MCF 10A (cell line): ENCODE measurements around the gene OSBP2. TPM values are rescaled to one million over a fixed set of nuclear protein-coding genes. Genes with fewer than 3 reads are reported as not detected.

Experiments used
- BruUV-seq: library from RNA; stranded (reverse); fragments of 400-500 nt; replicated peaks from 2 replicates; lab custom pipeline; 2021; lab: Mats Ljungman, UMichigan
- CTCF ChIA-PET: fragments of 300-600 bp; sonication (Branson Sonifier 250); formaldehyde crosslinking; extraction: SDS; loops from one replicate; lab custom pipeline; 2021; ENCODE audit warnings: antibody characterized with exemption, inconsistent platforms; lab: Yijun Ruan, JAX
- POLR2A ChIA-PET: fragments of 300-600, 350-650 bp; sonication (Branson Sonifier 250); formaldehyde crosslinking; extraction: SDS; loops from one replicate; lab custom pipeline; 2020; ENCODE audit warnings: antibody characterized with exemption, inconsistent platforms; lab: Yijun Ruan, JAX
- DNase-seq: peaks from one replicate; pipeline ENCODE4 v3.0.0-alpha.2; 2018; ENCODE audit not compliant: unreplicated experiment
- H3K27ac Mint-ChIP-seq: one replicate; pipeline ENCODE4 v1.8.0; 2022; ENCODE audit warnings: mild to moderate bottlenecking, low read depth, mixed read lengths; ENCODE audit not compliant: unreplicated experiment
- H3K27me3 Mint-ChIP-seq: one replicate; pipeline ENCODE4 v1.8.0; 2022; ENCODE audit warnings: mixed read lengths; ENCODE audit not compliant: insufficient read depth, unreplicated experiment
- H3K36me3 Mint-ChIP-seq: one replicate; pipeline ENCODE4 v1.8.0; 2022; ENCODE audit warnings: mild to moderate bottlenecking, moderate library complexity, mixed read lengths; ENCODE audit not compliant: insufficient read depth, unreplicated experiment
- H3K4me1 Mint-ChIP-seq: one replicate; pipeline ENCODE4 v1.8.0; 2022; ENCODE audit warnings: mixed read lengths; ENCODE audit not compliant: insufficient read depth, unreplicated experiment
- H3K4me3 Mint-ChIP-seq: one replicate; pipeline ENCODE4 v1.8.0; 2022; ENCODE audit warnings: mild to moderate bottlenecking, moderate library complexity, mixed read lengths; ENCODE audit not compliant: unreplicated experiment
- H3K9me3 Mint-ChIP-seq: one replicate; pipeline ENCODE4 v1.8.0; 2022; ENCODE audit warnings: mixed read lengths; ENCODE audit not compliant: unreplicated experiment
- intact Hi-C: fragments of 100-400 bp; cut with micrococcal nuclease; formaldehyde crosslinking; loops from 2 replicates; pipeline ENCODE4 v1.14.1; 2022
- total RNA-seq: library from RNA; stranded (reverse); gene quantifications from 2 replicates; pipeline ENCODE4 v1.2.3, GENCODE V29; 2022
- TF ChIP-seq, protein P1 (sequence below): fragments of 200-600 bp; IDR thresholded peaks from one replicate; pipeline ENCODE4 v1.8.0; 2022; ENCODE audit warnings: antibody characterized with exemption, mild to moderate bottlenecking; ENCODE audit not compliant: unreplicated experiment

The OSBP2 gene
- total RNA-seq, 1 experiment from 2014 or later: 276 TPM

- H3K4me1 Mint-ChIP-seq: no peaks in the 10 kb centered on the region
- POLR2A ChIA-PET: interaction anchor here (0.9 to 3.5 kb wide), 4 partner anchors 10 to 158 kb away, joined by 3 to 27 read pairs (median 4); no protein-coding TSS in a partner anchor
- no peak overlapping the region for H3K4me3 Mint-ChIP-seq
- intact Hi-C loops: loop anchor here (2.0 kb wide), 1 partner anchor 286 kb away; the partner anchor contains the start of gene SLC35E4
- CTCF ChIA-PET: interaction anchor here (0.6 to 11.3 kb wide), 22 partner anchors 11 to 338 kb away, joined by 3 to 167 read pairs (median 5); no protein-coding TSS in a partner anchor
- TF ChIP-seq, protein P1, sequence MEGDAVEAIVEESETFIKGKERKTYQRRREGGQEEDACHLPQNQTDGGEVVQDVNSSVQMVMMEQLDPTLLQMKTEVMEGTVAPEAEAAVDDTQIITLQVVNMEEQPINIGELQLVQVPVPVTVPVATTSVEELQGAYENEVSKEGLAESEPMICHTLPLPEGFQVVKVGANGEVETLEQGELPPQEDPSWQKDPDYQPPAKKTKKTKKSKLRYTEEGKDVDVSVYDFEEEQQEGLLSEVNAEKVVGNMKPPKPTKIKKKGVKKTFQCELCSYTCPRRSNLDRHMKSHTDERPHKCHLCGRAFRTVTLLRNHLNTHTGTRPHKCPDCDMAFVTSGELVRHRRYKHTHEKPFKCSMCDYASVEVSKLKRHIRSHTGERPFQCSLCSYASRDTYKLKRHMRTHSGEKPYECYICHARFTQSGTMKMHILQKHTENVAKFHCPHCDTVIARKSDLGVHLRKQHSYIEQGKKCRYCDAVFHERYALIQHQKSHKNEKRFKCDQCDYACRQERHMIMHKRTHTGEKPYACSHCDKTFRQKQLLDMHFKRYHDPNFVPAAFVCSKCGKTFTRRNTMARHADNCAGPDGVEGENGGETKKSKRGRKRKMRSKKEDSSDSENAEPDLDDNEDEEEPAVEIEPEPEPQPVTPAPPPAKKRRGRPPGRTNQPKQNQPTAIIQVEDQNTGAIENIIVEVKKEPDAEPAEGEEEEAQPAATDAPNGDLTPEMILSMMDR: no peak
- H3K27ac Mint-ChIP-seq: no peak overlapping the region
- peaks cover 17% of the 10 kb centered on the region for H3K36me3 Mint-ChIP-seq
- no peaks in the 10 kb centered on the region for H3K27me3 Mint-ChIP-seq
- BruUV-seq: TSS peak; percentile 9
- peaks cover 7% of the 10 kb centered on the region for H3K9me3 Mint-ChIP-seq
- peak; percentile 50 for DNase-seq
Observed at GRCh38 chr22:30921108-30921507, 226.4 kb downstream of the OSBP2 start.

- intact Hi-C loops: no loop called here
- TF ChIP-seq, protein P1: no peak
- no TSS peak for BruUV-seq
Observed at GRCh38 chr22:30922151-30922611, 227.5 kb downstream of the OSBP2 start.

GRCh38 chr22:30923168-30923900, 228.7 kb downstream of the OSBP2 start:
- ChIA-PET CTCF (interaction anchor here (0.6 to 11.3 kb wide), 4 partner anchors 160 to 291 kb away, joined by 3 to 167 read pairs (median 3); no protein-coding TSS in a partner anchor), POLR2A (interaction anchor here (0.6 to 1.2 kb wide), 2 partner anchors 11 to 473 kb away, joined by 3 to 6 read pairs; no protein-coding TSS in a partner anchor)
- H3K27ac Mint-ChIP-seq: no peak overlapping the region
- H3K36me3 Mint-ChIP-seq: peaks cover 35% of the 10 kb centered on the region
- H3K9me3 Mint-ChIP-seq: no peaks in the 10 kb centered on the region
- no peaks in the 10 kb centered on the region for H3K27me3 Mint-ChIP-seq
- DNase-seq: no peak
- H3K4me1 Mint-ChIP-seq: no peaks in the 10 kb centered on the region
- no TSS peak for BruUV-seq
- TF ChIP-seq, protein P1: no peak
- H3K4me3 Mint-ChIP-seq: no peak overlapping the region
- intact Hi-C loops: no loop called here

More at GRCh38 chr22:30922151-30922611, 227.5 kb downstream of the OSBP2 start:
- H3K36me3 Mint-ChIP-seq: peaks cover 26% of the 10 kb centered on the region
- no peak overlapping the region for H3K27ac Mint-ChIP-seq
- ChIA-PET POLR2A (interaction anchor here (0.9 to 3.5 kb wide), 2 partner anchors 117 to 159 kb away, joined by 3 to 27 read pairs; no protein-coding TSS in a partner anchor), CTCF (interaction anchor here (1.2 to 11.3 kb wide), 3 partner anchors 10 to 159 kb away, joined by 3 to 167 read pairs (median 3); no protein-coding TSS in a partner anchor)
- no peak overlapping the region for H3K4me3 Mint-ChIP-seq
- no peaks in the 10 kb centered on the region for H3K4me1 Mint-ChIP-seq
- H3K27me3 Mint-ChIP-seq: no peaks in the 10 kb centered on the region
- H3K9me3 Mint-ChIP-seq: no peaks in the 10 kb centered on the region
- DNase-seq: no peak

DNA sequence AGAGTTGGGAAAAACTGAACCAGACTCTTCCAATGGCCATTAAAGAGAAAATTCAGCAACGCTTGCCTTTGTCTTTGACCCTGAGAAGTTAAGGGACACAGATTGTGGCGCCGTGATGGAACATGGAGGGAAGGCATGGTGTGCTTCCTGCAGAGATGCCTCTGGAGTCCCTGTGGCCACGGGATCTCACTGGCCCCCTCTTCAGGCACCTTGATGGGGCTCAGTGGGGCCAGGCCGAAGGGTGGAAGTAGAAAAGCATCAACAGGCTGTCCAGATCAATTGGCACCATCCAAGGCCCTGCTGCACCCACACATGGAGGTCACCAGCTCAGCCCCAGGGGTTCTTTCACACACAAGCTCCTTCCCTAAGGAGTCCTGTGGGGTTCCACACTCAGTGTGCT, 231.0 kb downstream of the OSBP2 start:
- BruUV-seq: no TSS peak
- Mint-ChIP-seq H3K4me1 (no peaks in the 10 kb centered on the region), H3K27me3 (no peaks in the 10 kb centered on the region), H3K4me3 (no peak overlapping the region), H3K9me3 (no peaks in the 10 kb centered on the region), H3K36me3 (peaks cover 56% of the 10 kb centered on the region), H3K27ac (no peak overlapping the region)
- CTCF ChIA-PET: interaction anchor here (1.0 kb wide), 1 partner anchor 495 kb away, joined by 3 read pairs; no protein-coding TSS in a partner anchor
- POLR2A ChIA-PET: interaction anchor here (0.6 kb wide), 1 partner anchor 169 kb away, joined by 3 read pairs; no protein-coding TSS in a partner anchor
- TF ChIP-seq, protein P1: no peak
- DNase-seq: no peak
- intact Hi-C loops: no loop called here
